ENCODE measurements around the gene PSMD13.

PSMD13 gene

DNA sequence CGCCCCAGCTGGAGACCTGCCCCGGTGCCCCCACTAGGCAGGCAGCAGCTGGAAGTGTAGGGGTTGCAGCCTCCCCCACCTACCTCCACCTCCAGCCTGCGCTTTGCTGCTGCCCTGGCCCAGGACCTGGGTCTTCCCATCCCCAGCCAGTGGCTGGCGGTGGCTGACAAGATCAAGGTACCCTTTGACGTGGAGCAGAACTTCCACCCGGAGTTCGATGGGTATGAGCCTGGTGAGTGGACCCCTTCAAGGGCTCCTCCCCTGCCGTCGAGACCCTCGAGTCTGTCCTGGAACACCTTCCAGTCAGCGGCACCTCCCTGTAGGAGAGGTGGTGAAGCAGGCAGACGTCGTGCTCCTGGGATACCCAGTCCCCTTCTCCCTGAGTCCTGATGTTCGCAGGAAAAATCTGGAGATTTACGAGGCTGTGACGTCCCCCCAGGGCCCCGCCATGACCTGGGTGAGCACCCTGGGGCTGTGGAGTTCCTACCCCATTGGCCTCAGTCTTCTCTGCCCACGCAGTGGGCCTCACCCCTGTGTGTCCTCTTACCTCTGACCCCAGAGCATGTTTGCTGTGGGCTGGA, 56.6 kb downstream of the PSMD13 start:
- H3K27me3 ChIP-seq (replicated peaks) = no peaks in the 10 kb centered on the region
- no peak overlapping the region for H3K4me3 ChIP-seq (ENCODE audit: low read depth, low read length)
- DNase-seq = no peak
- no peak overlapping the region for H3K27ac ChIP-seq
- TF ChIP-seq, protein P1, sequence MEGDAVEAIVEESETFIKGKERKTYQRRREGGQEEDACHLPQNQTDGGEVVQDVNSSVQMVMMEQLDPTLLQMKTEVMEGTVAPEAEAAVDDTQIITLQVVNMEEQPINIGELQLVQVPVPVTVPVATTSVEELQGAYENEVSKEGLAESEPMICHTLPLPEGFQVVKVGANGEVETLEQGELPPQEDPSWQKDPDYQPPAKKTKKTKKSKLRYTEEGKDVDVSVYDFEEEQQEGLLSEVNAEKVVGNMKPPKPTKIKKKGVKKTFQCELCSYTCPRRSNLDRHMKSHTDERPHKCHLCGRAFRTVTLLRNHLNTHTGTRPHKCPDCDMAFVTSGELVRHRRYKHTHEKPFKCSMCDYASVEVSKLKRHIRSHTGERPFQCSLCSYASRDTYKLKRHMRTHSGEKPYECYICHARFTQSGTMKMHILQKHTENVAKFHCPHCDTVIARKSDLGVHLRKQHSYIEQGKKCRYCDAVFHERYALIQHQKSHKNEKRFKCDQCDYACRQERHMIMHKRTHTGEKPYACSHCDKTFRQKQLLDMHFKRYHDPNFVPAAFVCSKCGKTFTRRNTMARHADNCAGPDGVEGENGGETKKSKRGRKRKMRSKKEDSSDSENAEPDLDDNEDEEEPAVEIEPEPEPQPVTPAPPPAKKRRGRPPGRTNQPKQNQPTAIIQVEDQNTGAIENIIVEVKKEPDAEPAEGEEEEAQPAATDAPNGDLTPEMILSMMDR (IDR thresholded peaks at IDR 0.05; ENCODE audit: low read depth, low read length, missing control alignments) = no peak
- in situ Hi-C loops (cut with HindIII; ENCODE audit: low pct_ligation_motif_present, low sequenced_read_pairs) = no loop called here
- no peaks in the 10 kb centered on the region for H3K36me3 ChIP-seq (replicated peaks)

DNA sequence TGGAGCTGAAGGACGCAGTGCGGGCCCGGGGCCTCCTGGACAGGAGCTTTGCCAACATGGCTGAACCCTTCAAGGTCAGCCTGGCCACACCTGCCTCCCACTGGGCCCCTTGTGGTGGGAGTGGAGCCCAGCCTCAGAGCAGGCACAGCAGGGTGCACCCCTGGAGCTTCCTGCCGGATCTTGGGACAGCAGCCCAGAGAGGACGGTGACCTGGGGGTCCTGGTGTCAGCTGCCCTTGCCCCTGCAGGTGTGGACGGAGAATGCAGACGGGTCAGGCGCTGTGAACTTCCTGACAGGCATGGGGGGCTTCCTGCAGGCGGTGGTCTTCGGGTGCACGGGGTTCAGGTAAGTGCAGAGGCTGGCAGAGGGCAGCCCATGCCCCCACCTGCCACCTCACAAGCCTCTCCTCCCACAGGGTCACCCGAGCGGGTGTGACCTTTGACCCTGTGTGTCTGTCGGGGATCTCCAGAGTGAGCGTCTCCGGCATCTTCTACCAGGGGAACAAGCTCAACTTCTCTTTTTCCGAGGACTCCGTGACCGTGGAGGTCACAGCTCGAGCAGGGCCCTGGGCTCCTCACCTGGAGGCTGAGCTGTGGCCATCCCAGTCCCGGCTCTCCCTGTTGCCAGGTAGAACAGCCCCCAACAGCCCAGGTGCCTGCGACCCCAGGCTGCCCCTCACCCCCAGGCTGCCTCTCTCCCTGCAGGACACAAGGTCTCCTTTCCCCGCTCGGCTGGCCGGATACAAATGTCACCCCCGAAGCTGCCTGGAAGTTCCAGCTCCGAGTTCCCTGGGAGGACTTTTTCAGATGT, 57.3 kb downstream of the PSMD13 start:
- H3K27me3 ChIP-seq (replicated peaks) = no peaks in the 10 kb centered on the region
- in situ Hi-C loops (cut with HindIII; ENCODE audit: low pct_ligation_motif_present, low sequenced_read_pairs) = no loop called here
- H3K36me3 ChIP-seq (replicated peaks) = no peaks in the 10 kb centered on the region
- no peak overlapping the region for H3K4me3 ChIP-seq (ENCODE audit: low read depth, low read length)
- H3K27ac ChIP-seq = no peak overlapping the region
- TF ChIP-seq, protein P1 (IDR thresholded peaks at IDR 0.05; ENCODE audit: low read depth, low read length, missing control alignments) = no peak
- no peak for DNase-seq

DNA sequence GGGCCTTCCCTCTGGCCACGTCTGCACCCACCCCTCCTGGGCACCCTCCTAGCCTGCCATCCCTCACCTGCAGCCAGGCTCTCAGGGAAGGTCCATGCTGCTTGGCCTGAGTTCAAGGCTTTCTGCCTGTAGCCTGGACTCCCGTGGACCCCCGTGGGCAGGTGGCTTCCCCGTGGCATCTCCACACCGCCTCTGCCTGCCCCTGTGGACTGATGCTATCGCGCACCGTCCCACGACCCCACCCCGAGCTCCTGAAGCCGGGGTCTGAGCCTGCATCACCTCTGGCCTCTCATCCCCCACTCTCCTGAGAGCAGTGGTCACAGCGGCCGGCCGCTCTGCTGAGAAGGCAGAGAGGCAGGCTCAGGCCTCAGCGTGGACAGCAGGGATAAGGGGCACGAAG, 58.0 kb downstream of the PSMD13 start:
- Histone ChIP-seq H3K4me3 (ENCODE audit: low read depth, low read length) (no peak overlapping the region), H3K27ac (no peak overlapping the region), H3K36me3 (replicated peaks) (no peaks in the 10 kb centered on the region), H3K27me3 (replicated peaks) (no peaks in the 10 kb centered on the region)
- no peak for DNase-seq
- in situ Hi-C loops (cut with HindIII; ENCODE audit: low pct_ligation_motif_present, low sequenced_read_pairs) = no loop called here
- TF ChIP-seq, protein P1 (IDR thresholded peaks at IDR 0.05; ENCODE audit: low read depth, low read length, missing control alignments) = no peak

DNA sequence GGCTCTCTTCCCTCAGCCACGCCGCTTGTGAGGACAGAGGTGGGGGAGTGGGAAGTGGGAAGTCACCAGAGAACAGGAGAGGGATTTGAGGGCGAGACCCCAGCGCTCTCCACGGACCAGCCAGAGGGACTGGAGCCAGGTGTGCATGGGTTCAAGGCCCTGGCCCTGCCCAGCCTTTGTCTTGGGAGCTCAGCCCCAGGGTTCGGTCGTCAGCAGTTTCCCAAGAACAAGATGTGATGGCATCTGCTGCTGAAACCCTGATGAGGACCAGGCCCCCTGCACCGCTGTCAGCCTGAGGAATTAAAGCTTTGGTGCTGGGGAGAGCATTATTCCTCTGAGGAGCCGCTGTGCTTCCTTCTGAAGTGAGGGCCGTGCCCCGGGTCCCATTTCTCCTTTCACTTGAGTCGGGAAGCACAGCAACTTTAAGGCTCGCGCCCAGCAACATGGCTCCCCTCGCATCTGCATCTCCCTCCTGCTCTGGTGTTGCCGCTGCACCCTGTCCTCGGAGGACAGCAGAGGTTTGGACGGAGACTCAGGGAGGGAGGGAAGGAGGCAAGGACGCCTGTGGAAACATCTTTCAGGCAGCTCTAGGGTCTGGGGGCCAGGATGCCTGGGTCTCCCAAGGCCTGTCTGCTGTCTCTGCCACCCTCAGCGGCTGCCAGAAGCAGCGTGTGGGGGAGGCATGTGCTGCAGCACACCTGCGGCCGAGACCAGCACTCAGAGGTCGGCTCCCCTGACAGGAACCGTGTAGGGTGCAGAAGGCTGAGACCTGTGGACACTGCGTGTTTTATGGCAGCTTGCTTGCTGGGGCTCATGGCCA, 58.8 kb downstream of the PSMD13 start:
- no peak overlapping the region for H3K27ac ChIP-seq
- in situ Hi-C loops (cut with HindIII; ENCODE audit: low pct_ligation_motif_present, low sequenced_read_pairs) = no loop called here
- H3K4me3 ChIP-seq (ENCODE audit: low read depth, low read length) = no peak overlapping the region
- DNase-seq = no peak
- no peaks in the 10 kb centered on the region for H3K36me3 ChIP-seq (replicated peaks)
- TF ChIP-seq, protein P1 (IDR thresholded peaks at IDR 0.05; ENCODE audit: low read depth, low read length, missing control alignments) = no peak
- peaks cover 2% of the 10 kb centered on the region for H3K27me3 ChIP-seq (replicated peaks)

DNA sequence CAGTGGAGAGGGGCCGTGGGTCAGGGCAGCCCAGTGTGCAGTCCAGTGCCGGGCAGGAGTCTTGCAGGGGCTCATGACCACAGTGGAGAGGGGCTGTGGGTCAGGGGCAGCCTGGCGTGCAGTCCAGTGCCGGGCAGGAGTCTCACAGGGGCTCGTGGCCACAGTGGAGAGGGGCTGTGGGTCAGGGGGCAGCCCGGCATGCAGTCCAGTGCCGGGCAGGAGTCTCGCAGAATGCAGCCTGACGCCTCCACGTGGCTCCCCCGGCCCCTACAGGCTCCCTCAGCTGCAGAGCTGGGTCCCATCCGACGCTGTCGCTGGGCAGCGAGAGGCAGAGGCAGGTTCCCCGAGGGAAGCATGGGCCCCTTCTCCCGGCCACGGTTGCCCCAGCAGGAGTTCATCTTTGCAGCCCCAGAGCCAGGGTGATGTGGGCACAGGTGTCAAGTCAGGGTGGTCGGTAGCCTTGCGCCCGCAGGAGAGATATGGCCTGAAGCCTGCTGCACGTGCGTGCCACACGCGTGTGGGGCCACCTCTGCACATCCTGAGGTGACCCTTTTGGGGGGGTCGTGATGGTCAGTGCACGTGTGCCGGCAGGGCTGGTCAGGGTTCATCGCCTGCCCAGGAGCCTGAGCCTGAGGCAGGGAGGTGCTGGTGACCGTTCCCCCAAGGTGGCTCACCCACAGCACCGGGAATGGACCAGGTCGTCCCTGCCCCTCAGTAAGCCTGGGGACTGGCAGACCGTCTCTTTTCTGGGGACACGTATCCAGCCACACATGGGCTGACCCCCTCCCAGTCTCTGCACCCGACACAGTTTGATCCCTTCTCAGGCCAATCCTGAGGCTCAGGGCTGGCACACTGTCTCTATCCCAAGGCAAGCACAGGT, 59.6 kb downstream of the PSMD13 start:
- Histone ChIP-seq H3K4me3 (ENCODE audit: low read depth, low read length) (no peak overlapping the region), H3K36me3 (replicated peaks) (no peaks in the 10 kb centered on the region), H3K27ac (no peak overlapping the region), H3K27me3 (replicated peaks) (peaks cover 2% of the 10 kb centered on the region)
- no peak for DNase-seq
- TF ChIP-seq, protein P1 (IDR thresholded peaks at IDR 0.05; ENCODE audit: low read depth, low read length, missing control alignments) = no peak
- in situ Hi-C loops (cut with HindIII; ENCODE audit: low pct_ligation_motif_present, low sequenced_read_pairs) = no loop called here

All from brain microvascular endothelial cell (primary cell).